ENCODE measurements around the gene PNKP. TPM values are rescaled to one million over a fixed set of nuclear protein-coding genes. Genes with fewer than 3 reads are reported as not detected.

PNKP gene
- total RNA-seq, 2 experiments from 2014 or later = 58.8 to 65.9 TPM

- Mint-ChIP-seq H3K4me1 (ENCODE audit: low read depth) (peaks cover 14% of the 10 kb centered on the region), H3K27me3 (no peaks in the 10 kb centered on the region), H3K27ac (no peak overlapping the region), H3K9me3 (peaks cover 5% of the 10 kb centered on the region), H3K4me3 (no peak overlapping the region), H3K36me3 (ENCODE audit: low read depth) (peaks cover 5% of the 10 kb centered on the region)
- POLR2A ChIA-PET = interaction anchor here (0.8 to 1.2 kb wide), 2 partner anchors 10 to 31 kb away, joined by 3 read pairs; partner anchors contain the start of gene FUZ
- intact Hi-C loops (cut with micrococcal nuclease) = no loop called here
- CTCF ChIA-PET = interaction anchor here (1.4 kb wide), 1 partner anchor 127 kb away, joined by 6 read pairs; no protein-coding TSS in a partner anchor
- DNase-seq = no peak
- no peak for ATAC-seq
- no peak for TF ChIP-seq CTCF (IDR thresholded peaks at IDR 0.05)
These were observed 23.0 kb downstream of the PNKP start for GRCh38 chr19:49844138-49845095.

DNA sequence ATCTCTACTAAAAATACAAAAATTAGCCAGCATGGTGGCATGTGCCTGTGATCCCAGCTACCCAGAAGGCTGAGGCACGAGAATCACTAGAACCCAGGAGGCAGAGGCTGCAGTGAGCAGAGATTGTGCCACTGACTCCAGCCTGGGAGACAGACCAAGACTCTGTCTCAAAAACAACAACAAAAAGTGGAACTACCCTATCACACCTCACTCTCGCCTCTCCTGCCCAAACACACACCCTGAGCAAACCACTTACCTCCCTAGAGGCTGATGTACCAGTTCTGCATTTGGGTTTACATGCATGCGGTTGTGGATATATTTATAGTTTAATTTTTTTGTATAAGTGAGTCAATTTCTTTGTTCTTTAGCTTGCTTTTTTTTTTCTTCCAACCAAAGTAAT lies 24.1 kb downstream of the PNKP start:
- intact Hi-C loops (cut with micrococcal nuclease) = no loop called here
- CTCF ChIA-PET = no interaction called here
- Mint-ChIP-seq H3K27ac (no peak overlapping the region), H3K4me3 (no peak overlapping the region), H3K9me3 (no peaks in the 10 kb centered on the region), H3K4me1 (ENCODE audit: low read depth) (peaks cover 4% of the 10 kb centered on the region), H3K27me3 (no peaks in the 10 kb centered on the region), H3K36me3 (ENCODE audit: low read depth) (no peaks in the 10 kb centered on the region)
- DNase-seq (no peak), ATAC-seq (no peak)
- no peak for TF ChIP-seq CTCF (IDR thresholded peaks at IDR 0.05)
- POLR2A ChIA-PET = interaction anchor here (0.6 kb wide), 1 partner anchor 11 kb away, joined by 3 read pairs; no protein-coding TSS in a partner anchor

DNA sequence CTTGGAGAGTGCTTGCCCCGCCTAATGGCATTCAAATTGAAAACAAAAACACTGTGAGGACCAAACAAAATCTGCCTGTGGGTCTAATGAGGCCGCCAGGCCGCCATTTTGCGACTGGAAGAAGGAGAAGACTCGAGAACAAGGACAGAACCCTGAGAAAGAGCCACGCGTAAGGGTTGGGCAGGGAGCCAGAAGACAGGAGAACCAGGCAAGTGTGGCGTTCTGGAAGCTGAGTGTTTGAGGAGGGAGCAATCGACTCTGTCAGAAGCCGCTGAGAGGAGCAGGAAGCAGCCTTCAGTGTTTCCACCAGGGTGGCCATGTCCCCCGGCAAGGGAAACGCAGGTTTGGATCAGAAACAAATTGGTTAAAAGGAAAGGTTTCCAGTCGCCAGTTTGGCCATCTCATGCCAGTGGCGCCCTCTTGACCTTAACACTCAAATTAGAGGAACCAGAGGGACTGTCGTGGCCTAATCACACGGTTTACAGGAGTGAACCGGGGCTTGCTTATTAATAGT lies 26.6 kb downstream of the PNKP start:
- ChIA-PET CTCF (no interaction called here), POLR2A (interaction anchor here (0.7 kb wide), 1 partner anchor 10 kb away, joined by 4 read pairs; the partner anchor contains the start of gene PTOV1)
- H3K4me1 Mint-ChIP-seq (ENCODE audit: low read depth) = no peaks in the 10 kb centered on the region
- DNase-seq (no peak), ATAC-seq (no peak)
- intact Hi-C loops (cut with micrococcal nuclease) = no loop called here
- H3K36me3 Mint-ChIP-seq (ENCODE audit: low read depth) = peaks cover 5% of the 10 kb centered on the region
- TF ChIP-seq CTCF (IDR thresholded peaks at IDR 0.05) = no peak
- H3K4me3 Mint-ChIP-seq = no peak overlapping the region
- H3K27me3 Mint-ChIP-seq = no peaks in the 10 kb centered on the region
- no peaks in the 10 kb centered on the region for H3K9me3 Mint-ChIP-seq
- H3K27ac Mint-ChIP-seq = no peak overlapping the region

- Mint-ChIP-seq H3K4me3 (no peak overlapping the region), H3K27me3 (no peaks in the 10 kb centered on the region), H3K27ac (no peak overlapping the region), H3K36me3 (ENCODE audit: low read depth) (peaks cover 5% of the 10 kb centered on the region), H3K9me3 (no peaks in the 10 kb centered on the region), H3K4me1 (ENCODE audit: low read depth) (no peaks in the 10 kb centered on the region)
- TF ChIP-seq CTCF (IDR thresholded peaks at IDR 0.05) = no peak
- intact Hi-C loops (cut with micrococcal nuclease) = no loop called here
- CTCF ChIA-PET = no interaction called here
- no peak for DNase-seq
- POLR2A ChIA-PET = no interaction called here
- ATAC-seq = no peak
These were observed 27.1 kb downstream of the PNKP start for GRCh38 chr19:49840321-49840720.

GRCh38 chr19:49839713-49840112 lies 27.7 kb downstream of the PNKP start:
- no peak overlapping the region for H3K4me3 Mint-ChIP-seq
- CTCF ChIA-PET = no interaction called here
- peaks cover 8% of the 10 kb centered on the region for H3K36me3 Mint-ChIP-seq (ENCODE audit: low read depth)
- H3K27me3 Mint-ChIP-seq = no peaks in the 10 kb centered on the region
- no peaks in the 10 kb centered on the region for H3K9me3 Mint-ChIP-seq
- no peaks in the 10 kb centered on the region for H3K4me1 Mint-ChIP-seq (ENCODE audit: low read depth)
- no peak for ATAC-seq
- intact Hi-C loops (cut with micrococcal nuclease) = no loop called here
- H3K27ac Mint-ChIP-seq = no peak overlapping the region
- no peak for DNase-seq
- TF ChIP-seq CTCF (IDR thresholded peaks at IDR 0.05) = no peak
- POLR2A ChIA-PET = no interaction called here
